GM21619 (cell line): ENCODE results near the gene CYP26A1.
"Not testable (repeated sequence)": the region's sequence is repeated elsewhere in the genome, so short reads cannot be mapped to it uniquely, and the experiment has no call there.

Source experiments
- ATAC-seq: cut with Tn5 transposase; IDR thresholded peaks from one replicate; pipeline ENCODE4 v1.9.1; 2021; ENCODE audit not compliant: unreplicated experiment

The CYP26A1 gene

GRCh38 chr10:93079663-93080349, 6.1 kb downstream of the CYP26A1 start:
- no peak for ATAC-seq

GRCh38 chr10:93080350-93081046, 6.8 kb downstream of the CYP26A1 start:
- ATAC-seq, result no peak

- ATAC-seq, result no peak
These were observed 7.6 kb downstream of the CYP26A1 start for GRCh38 chr10:93081318-93081717.

- no peak for ATAC-seq
These were observed 8.1 kb downstream of the CYP26A1 start for GRCh38 chr10:93081834-93082233.

DNA sequence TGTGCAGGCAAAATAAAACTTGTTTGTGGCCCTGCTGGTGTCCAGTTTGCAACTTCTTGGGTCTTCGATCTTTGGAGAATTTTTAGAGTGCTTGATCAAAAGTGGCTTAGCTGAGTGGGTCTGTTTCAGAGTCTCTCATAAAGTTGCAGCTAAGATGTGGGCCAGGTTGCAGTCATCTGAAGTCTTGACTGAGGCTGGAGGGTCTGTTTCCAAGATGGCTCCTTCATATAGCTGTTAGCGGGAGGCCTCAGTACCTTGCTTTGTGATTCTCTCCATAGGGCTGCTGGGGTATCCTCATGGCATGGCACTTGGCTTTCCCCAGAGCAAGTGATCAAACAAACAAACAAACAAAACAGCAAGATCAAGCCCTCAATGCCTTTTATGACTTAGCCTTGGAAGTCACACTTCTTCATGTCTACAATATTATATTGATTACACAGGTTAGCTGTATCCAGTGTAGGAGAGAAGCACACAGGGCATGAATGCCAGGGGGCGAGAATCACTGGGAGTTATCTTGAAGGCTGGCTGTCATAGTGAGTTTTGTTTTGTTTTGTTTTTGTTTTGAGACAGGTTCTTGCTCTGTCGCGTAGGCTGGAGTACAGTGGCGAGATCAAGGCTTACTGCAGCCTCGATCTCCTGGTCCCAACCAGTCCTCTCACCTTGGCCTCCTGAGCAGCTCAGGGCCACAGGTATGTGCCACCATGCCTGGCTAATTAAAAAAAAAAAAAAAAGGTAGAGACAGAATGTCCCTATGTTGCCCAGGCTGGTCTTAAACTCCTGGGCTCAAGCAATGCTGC, 10.2 kb downstream of the CYP26A1 start:
- ATAC-seq, result no peak

DNA sequence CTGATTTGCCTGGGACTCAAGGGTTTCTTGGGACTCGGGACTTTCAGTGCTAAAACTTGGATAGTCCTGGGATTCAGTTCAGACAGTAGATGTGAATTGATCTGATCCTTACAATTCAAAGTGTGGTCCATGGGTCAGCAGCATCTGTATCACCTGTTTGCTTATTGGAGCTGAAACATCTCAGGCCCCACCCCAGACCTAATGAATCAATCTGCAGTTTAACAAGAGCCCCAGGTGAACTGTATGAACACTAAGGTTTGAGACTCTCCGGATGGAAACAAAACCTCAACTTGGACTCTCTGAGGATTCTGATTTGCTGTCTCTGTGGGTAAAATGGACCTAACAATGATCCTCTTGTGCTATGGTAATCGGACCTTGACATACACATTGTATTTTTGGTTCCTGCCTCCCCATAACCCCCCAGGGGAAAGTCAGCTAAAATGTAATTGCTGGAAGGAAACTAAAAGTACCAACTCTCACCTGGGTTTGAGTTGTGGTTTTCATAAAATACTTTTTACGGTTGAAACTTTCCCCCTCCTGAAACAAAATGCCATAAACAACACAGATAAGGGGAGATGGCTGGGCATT, 11.7 kb downstream of the CYP26A1 start:
- no peak for ATAC-seq

GRCh38 chr10:93086289-93086688, 12.6 kb downstream of the CYP26A1 start:
- ATAC-seq, result no peak

- no peak for ATAC-seq
These were observed 14.2 kb downstream of the CYP26A1 start for GRCh38 chr10:93087846-93088245.

DNA sequence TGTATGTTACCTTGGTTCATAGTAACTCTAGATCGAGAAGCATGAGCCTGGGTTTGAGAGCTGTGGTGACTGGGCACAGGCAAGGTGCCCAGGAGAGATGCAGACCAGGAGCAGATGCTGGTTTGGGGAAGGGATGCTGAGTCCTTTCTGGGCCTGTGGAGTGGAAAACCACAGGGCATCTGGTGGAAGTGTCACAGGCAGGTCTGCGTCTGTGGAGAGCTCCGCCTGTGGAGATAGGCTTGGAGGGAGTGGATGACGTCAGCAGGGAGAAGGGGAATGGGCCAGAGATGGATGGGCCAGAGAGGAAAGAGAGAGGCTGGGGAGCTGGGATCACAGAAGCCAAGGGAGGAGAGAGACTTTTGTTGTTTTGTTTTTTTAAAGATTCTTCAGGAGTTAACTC, 14.8 kb downstream of the CYP26A1 start:
- no peak for ATAC-seq

GRCh38 chr10:93090619-93091018, 16.9 kb downstream of the CYP26A1 start:
- ATAC-seq, result no peak

- ATAC-seq, result no peak
These were observed 18.3 kb downstream of the CYP26A1 start for GRCh38 chr10:93091960-93092359.

GRCh38 chr10:93095225-93095624, 21.5 kb downstream of the CYP26A1 start:
- ATAC-seq, result no peak

- ATAC-seq, result no peak
These were observed 23.2 kb downstream of the CYP26A1 start for GRCh38 chr10:93096901-93097300.

DNA sequence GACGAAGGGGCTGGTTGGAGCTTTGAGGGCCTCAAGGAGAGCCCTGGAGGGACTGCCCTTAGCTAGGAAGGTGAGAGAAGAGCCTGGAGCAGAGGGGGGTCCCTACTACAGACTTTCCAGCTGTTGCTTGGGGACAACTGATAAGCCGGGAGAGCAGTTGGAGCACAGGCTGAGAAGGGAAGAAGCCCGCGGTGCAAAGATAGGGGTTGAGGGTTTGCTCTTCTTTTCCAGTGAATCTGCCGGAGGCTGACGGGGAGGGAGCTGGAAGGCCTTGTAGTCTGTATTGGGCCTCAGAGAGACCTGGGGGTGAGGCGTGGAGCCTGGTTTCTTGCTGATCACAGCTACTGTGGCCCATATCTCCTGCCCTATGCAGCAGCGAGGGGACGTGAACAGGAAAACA, 23.7 kb downstream of the CYP26A1 start:
- ATAC-seq, result no peak

DNA sequence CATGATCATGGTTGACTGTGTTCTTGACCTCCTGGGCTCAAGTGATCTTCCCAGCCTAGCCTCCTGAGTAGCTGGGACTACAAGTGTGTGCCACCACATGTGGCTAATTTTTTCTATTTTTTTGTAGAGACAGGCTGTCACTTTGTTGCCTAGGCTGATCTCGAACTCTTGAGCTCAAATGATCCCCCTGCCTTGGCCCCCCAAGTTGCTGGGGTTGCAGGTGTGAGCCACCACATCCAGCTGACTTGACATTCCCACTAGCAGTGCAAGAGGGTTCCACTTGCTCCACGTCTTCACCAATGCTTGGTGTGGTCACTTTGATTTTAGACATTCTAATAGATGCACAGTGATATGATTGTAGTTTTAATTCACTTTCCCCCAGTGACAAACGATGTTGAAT, 25.1 kb downstream of the CYP26A1 start:
- ATAC-seq, result no peak

DNA sequence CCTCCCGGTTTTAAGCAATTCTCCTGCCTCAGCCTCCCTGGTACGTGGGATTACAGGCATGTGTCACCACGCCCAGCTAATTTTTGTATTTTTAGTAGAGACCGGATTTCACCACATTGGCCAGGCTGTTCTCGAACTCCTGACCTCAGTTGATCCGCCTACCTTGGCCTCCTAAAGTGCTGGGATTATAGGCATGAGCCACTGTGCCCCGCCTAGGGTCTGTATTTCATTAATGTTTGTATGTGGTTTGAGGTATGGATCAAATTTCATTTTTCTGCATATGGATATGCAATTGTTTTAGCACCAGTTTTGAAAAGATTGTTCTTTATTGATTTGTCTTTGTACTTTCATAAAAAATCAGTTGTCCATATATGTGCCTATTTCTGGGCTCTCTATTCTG, 26.0 kb downstream of the CYP26A1 start:
- no peak for ATAC-seq

GRCh38 chr10:93101148-93101547, 27.5 kb downstream of the CYP26A1 start:
- not testable (repeated sequence) for ATAC-seq

DNA sequence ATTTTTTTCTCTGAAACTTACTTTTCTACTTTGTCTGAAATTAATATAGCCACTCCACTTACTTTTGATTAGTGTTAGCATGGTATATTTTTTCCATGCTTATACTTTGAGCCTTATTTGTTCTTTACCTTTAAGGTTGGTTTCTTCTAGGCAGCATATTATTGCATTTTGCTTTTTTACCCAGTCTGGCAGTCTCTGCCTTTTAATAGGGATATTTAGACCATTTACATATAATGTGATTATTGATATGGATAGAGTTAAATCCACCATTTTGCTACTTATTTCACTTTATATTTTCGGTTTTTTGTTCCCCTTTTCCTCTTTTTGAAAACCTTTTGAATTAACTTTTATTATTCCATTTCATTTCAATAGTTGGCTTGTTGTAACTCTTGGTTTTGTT, 30.3 kb downstream of the CYP26A1 start:
- no peak for ATAC-seq

- ATAC-seq, result no peak
These were observed 33.0 kb downstream of the CYP26A1 start for GRCh38 chr10:93106631-93107072.

- ATAC-seq, result no peak
These were observed 36.9 kb downstream of the CYP26A1 start for GRCh38 chr10:93110472-93111146.

DNA sequence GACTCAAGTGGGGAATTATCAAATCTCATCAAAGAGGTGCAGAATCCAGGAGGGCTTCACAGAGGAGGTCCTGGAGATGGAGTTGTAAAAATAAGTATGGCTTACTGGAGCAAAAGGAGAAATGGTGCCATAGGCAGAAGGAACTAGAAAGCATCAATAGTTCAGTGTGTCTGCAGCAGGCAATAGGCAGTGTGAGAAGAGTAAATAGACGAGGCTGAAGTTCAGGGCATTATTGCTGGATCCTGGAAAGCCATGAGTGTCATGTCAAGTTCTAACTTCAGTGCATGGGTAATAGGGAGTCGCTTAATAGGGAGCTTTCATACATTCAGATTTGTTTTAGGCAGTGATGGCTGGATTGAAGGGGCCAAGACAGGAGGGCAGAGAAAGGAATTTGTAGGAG, 39.3 kb downstream of the CYP26A1 start:
- no peak for ATAC-seq
